Panc1 (cell line): ENCODE measurements around the gene IGFBP3. TPM values are rescaled to one million over a fixed set of nuclear protein-coding genes. Genes with fewer than 3 reads are reported as not detected.

ENCODE experiments used
- ATAC-seq: fragments of 200-7000 bp; cut with Tn5 transposase; 2 replicates; pipeline ENCODE4 v1.9.1; 2020; ENCODE audit warnings: mild to moderate bottlenecking, moderate library complexity
- BruUV-seq: library from RNA; stranded (reverse); fragments of 400-500 nt; replicated peaks from 2 replicates; lab custom pipeline; 2021; lab: Mats Ljungman, UMichigan
- CTCF ChIA-PET: fragments of 300-600 bp; sonication (Branson Sonifier 250); formaldehyde crosslinking; loops from one replicate; lab custom pipeline; 2022; ENCODE audit warnings: antibody characterized with exemption; lab: Charles Lee
- POLR2A ChIA-PET: fragments of 300-600 bp; sonication (Branson Sonifier 250); formaldehyde crosslinking; loops from one replicate; lab custom pipeline; 2022; ENCODE audit warnings: antibody characterized with exemption; lab: Charles Lee
- DNase-seq: peaks from one replicate; pipeline ENCODE4 v3.0.0-alpha.2; 2010; ENCODE audit warnings: low read depth, low spot score
- H3K27ac ChIP-seq: 2 replicates; pipeline ENCODE4 v1.5.1; 2011; ENCODE audit warnings: mild to moderate bottlenecking, low read length, inconsistent platforms
- H3K27me3 ChIP-seq: fragments of 200-500 bp; sonication (Bioruptor generic); 2 replicates; pipeline ENCODE4 v1.6.0; 2014; ENCODE audit warnings: low read length, inconsistent platforms; ENCODE audit not compliant: control insufficient read depth, insufficient read depth
- H3K36me3 ChIP-seq: fragments of 200-500 bp; sonication (Bioruptor generic); 2 replicates; pipeline ENCODE4 v1.5.1; 2014; ENCODE audit warnings: inconsistent platforms, mild to moderate bottlenecking, low read length, moderate library complexity; ENCODE audit not compliant: control insufficient read depth, insufficient read depth
- H3K4me1 ChIP-seq: 2 replicates; pipeline ENCODE4 v1.5.1; 2011; ENCODE audit warnings: inconsistent platforms, mild to moderate bottlenecking, low read length, moderate library complexity; ENCODE audit not compliant: control insufficient read depth, insufficient read depth
- H3K4me3 ChIP-seq, 2 experiments: 2 replicates each; pipeline ENCODE4 v1.5.1; 2011 to 2012; ENCODE audit warnings: low read depth in 2 of 2, low read length in 2 of 2, mild to moderate bottlenecking in 2 of 2, inconsistent platforms in 1 of 2, moderate library complexity in 1 of 2
- H3K9me3 ChIP-seq: fragments of 200-500 bp; sonication (Bioruptor generic); 2 replicates; pipeline ENCODE4 v1.5.1; 2014; ENCODE audit warnings: low read depth, mild to moderate bottlenecking, inconsistent platforms, low read length, moderate library complexity; ENCODE audit not compliant: control insufficient read depth, insufficient read depth
- CTCF ChIP-seq: fragments of 450-650 bp; IDR thresholded peaks from 2 replicates; pipeline ENCODE4 v1.5.1; 2017; ENCODE audit warnings: mild to moderate bottlenecking
- POLR2AphosphoS5 ChIP-seq: IDR thresholded peaks from 2 replicates; pipeline ENCODE4 v1.6.1; 2012; ENCODE audit warnings: mild to moderate bottlenecking, low read depth, low read length, moderate library complexity
- REST ChIP-seq, 2 experiments: IDR thresholded peaks; 2 replicates each; pipeline ENCODE4 v1.6.1; 2011 to 2012; ENCODE audit warnings: low read depth in 2 of 2, control low read depth in 1 of 2, low read length in 1 of 2, mild to moderate bottlenecking in 1 of 2, moderate library complexity in 1 of 2; ENCODE audit not compliant: insufficient read depth in 1 of 2
- SIN3A ChIP-seq: IDR thresholded peaks from 2 replicates; pipeline ENCODE4 v1.6.1; 2012; ENCODE audit warnings: low read depth, mild to moderate bottlenecking, low read length, moderate library complexity, borderline replicate concordance; ENCODE audit not compliant: insufficient read depth
- TCF7L2 ChIP-seq: IDR thresholded peaks from 2 replicates; pipeline ENCODE4 v1.6.1; 2011; ENCODE audit warnings: mild to moderate bottlenecking, low read depth, low read length, inconsistent platforms
- in situ Hi-C: cut with HindIII; loops from 2 replicates; pipeline ENCODE4 v1.10.0; 2016; ENCODE audit warnings: low sequenced_read_pairs, low pct_unique_long_range_greater_than_20kb
- intact Hi-C: fragments of 100-400 bp; cut with micrococcal nuclease; formaldehyde crosslinking; loops from one replicate; pipeline ENCODE4 v1.10.0; 2022; ENCODE audit not compliant: unreplicated experiment
- total RNA-seq: library from RNA; stranded (reverse); gene quantifications from one replicate; pipeline ENCODE4 v1.2.1, GENCODE V29; 2021; ENCODE audit not compliant: unreplicated experiment

Gene IGFBP3
- total RNA-seq, 1 experiment from 2014 or later = 6.0 TPM

- no TSS peak for BruUV-seq
- Histone ChIP-seq H3K36me3 (no peaks in the 10 kb centered on the region), H3K9me3 (no peaks in the 10 kb centered on the region), H3K4me1 (peaks cover 3% of the 10 kb centered on the region; the same call in 1 of the 2 replicates), H3K4me3 (no peak overlapping the region), H3K27ac (no peak overlapping the region), H3K27me3 (no peaks in the 10 kb centered on the region)
- CTCF ChIA-PET = no interaction called here
- ATAC-seq = no peak
- in situ Hi-C loops (no loop called here), intact Hi-C loops (no loop called here)
- no peak for DNase-seq
- TF ChIP-seq CTCF = no peak
- POLR2A ChIA-PET = no interaction called here
Observed at GRCh38 chr7:45968856-45969541, 47.9 kb upstream of the IGFBP3 start.

- DNase-seq (no peak), ATAC-seq (no peak)
- ChIA-PET CTCF (no interaction called here), POLR2A (no interaction called here)
- in situ Hi-C loops = no loop called here
- Histone ChIP-seq H3K27ac (no peak overlapping the region), H3K27me3 (no peaks in the 10 kb centered on the region), H3K4me3 (no peak overlapping the region), H3K9me3 (no peaks in the 10 kb centered on the region), H3K36me3 (no peaks in the 10 kb centered on the region), H3K4me1 (no peaks in the 10 kb centered on the region)
- TF ChIP-seq SIN3A (no peak), POLR2AphosphoS5 (no peak), REST (IDR thresholded peaks at IDR 0.05; ENCODE audit: insufficient read depth in 1 of 2, low read depth in 2 of 2, low read length in 1 of 2) (no peak), TCF7L2 (no peak), CTCF (no peak)
- no TSS peak for BruUV-seq
- intact Hi-C loops = no loop called here
Observed at GRCh38 chr7:45968312-45968711, 47.2 kb upstream of the IGFBP3 start.
